GM21717 (cell line): ENCODE measurements around the gene TMEM187.
"Not testable (repeated sequence)": the region's sequence is repeated elsewhere in the genome, so short reads cannot be mapped to it uniquely, and the experiment has no call there.

Source experiments
- ATAC-seq: cut with Tn5 transposase; IDR thresholded peaks from one replicate; pipeline ENCODE4 v1.9.1; 2021; ENCODE audit warnings: mild to moderate bottlenecking, moderate library complexity; ENCODE audit not compliant: unreplicated experiment

TMEM187 gene

DNA sequence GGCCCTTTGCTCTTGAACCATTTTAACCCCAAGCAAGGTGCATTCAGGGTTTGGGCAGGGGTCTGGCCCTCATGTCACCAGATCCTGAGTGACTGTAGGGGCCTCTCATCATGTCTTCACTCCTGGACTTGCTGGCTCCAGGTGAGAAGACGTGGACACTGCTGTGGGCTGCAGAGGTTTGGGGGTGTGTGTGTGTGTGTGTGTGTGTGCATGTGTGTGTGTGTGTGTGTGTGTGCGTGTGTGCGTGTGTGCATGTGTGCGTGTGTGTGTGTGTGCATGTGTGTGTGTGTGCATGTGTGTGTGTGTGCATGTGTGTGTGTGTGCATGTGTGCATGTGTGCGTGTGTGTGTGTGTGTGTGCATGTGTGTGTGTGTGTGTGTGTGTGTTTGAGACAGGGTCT is 21.8 kb downstream of the TMEM187 start:
- ATAC-seq, result not testable (repeated sequence)

DNA sequence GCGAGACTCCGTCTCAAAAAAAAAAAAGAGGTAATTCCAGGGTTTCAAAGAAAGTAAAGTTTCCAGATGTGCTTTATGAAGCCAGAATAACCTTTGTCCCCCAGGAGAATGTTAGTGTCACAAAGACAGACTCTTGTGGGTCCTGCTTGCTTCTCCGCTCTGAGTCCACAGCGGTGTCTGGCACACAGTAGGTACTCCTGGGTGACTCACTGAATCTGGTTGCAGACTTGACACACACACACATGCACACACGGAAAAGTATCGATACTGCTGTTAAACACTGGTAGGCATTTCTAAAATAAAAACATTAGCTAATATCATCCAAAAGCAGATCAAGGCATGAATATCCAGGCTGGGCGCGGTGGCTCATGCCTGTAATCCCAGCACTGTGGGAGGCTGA is 22.9 kb downstream of the TMEM187 start:
- no peak for ATAC-seq

DNA sequence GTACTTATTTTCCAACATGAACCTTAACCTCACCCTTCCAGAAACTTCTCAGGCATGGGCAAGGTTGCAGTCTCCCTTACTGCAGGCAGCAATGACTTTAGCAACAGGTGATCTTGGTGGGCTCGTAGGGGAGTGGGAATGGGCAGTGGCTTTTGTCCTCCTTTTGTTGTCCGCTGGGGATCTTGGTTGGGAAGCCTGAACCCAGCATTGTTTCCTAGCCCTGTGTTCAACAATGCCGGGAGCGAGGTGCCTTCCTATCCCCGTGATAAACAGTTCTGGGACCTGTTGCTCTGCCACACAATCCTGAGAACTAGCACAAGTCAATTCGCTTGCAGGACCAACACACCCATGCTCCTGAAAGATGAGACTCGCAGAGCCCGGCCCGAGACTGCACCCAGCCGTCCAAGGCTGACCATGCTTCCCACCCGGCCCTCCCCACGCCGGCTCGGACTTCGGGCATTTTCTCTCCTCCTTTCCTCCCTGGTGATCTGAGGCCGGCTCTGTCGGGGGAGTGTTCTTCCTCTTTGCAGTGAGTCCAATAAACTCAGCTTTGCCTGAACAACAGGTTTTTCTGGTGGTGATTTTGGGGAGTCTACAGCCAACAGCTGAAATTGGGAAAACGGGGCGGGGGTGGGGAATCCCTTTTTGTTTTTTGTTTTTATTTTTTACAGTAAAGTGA is 26.9 kb downstream of the TMEM187 start:
- no peak for ATAC-seq

DNA sequence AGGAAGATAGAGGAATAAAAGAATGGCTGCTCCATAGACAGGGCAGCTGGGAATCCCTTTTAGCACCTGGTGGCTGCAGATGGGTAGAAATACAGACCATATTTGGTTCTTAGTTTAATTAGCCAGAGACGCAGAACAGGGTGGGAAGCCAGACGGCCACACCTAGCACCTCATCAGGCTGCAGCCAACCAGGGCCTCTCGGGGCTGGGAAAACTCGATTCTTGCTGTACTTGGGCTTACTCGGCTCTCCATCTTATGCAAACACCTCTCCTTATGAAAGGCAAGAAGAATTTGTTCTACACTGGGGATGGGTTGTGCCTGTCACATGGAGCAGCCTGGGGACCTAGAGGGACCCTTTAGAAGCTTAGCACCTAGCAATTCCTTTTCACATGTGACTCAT is 27.5 kb downstream of the TMEM187 start:
- no peak for ATAC-seq

DNA sequence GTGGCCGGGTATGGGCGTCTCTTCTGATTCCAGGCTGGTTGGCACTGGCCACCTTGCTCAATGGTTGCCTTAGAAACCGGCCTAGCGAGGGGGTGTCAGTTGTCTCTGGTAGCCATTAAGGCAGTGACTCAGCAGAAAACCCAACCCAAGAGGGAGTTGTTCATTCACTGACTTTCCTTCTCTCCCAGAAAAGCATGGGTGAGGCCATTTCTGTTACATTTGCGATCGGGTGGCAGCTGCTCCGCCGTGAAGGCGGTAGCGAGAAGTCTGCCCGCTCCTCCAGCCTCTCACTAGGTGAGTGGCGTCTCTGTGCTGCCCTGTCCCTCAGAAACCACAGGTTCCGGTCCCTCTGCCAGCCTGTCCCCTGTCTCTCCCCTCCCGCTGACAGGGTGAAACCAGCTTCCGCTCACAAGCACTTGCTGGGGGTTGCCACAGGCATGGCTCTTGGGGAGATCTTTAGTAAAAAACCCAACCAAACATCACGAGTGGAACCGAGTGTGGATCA is 29.7 kb downstream of the TMEM187 start:
- ATAC-seq, result no peak

DNA sequence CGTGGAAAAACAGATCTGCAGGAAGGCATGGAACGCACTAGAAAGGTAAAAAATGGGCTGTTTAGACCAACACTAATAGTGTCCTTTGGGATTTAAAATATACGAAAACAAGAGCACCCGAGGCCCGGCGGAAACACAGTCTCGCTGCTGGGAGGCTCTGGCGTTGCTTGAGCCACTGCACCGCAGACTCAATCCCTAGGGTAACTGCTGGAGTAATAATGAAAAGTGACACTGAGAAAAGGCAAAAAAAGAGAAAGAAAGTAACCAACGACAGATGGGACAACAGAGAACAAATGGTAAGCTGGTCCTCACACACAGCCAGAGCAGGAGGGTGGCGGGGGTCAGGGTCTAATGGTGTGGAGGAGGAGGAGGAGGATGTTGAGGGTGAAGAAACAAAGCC is 31.8 kb downstream of the TMEM187 start:
- ATAC-seq, result no peak

DNA sequence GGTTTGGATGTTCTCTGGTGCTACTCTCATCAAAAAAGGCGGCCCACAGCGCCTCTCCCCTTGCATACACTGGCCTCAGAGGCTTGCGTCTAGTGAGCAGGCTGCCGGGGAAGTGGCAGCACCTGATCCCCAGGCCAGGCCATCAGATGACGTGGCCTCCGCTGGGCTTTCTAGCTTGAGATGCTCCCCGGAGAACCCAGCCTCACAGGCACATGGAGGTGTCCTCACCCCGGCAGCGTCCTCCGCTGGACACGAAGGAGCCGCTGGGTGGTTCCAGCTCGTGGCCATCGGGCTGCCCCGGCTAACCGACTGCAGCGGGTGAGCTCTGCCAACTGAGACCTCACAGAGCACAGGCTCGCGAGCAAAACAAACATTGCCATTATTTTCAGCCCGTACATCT is 34.4 kb downstream of the TMEM187 start:
- ATAC-seq, result no peak

DNA sequence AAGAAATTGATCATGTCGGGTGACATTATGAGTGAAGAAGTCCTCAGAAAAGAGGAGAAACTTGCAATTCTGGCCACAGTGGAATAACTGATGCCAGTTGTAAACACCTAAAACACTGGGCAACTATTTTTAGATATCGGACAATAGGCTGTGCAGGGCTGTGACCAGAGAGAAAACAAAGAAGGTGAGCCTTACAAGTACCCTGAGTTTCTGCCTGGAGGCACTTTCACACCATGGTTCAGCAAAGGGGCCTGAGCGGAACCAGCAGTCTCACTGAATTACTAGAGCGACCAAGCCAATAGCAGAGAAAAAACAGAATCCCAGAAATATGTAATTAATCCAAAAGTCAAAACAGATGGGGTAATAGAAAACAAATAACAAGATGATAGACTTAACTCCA is 36.0 kb downstream of the TMEM187 start:
- ATAC-seq, result no peak

DNA sequence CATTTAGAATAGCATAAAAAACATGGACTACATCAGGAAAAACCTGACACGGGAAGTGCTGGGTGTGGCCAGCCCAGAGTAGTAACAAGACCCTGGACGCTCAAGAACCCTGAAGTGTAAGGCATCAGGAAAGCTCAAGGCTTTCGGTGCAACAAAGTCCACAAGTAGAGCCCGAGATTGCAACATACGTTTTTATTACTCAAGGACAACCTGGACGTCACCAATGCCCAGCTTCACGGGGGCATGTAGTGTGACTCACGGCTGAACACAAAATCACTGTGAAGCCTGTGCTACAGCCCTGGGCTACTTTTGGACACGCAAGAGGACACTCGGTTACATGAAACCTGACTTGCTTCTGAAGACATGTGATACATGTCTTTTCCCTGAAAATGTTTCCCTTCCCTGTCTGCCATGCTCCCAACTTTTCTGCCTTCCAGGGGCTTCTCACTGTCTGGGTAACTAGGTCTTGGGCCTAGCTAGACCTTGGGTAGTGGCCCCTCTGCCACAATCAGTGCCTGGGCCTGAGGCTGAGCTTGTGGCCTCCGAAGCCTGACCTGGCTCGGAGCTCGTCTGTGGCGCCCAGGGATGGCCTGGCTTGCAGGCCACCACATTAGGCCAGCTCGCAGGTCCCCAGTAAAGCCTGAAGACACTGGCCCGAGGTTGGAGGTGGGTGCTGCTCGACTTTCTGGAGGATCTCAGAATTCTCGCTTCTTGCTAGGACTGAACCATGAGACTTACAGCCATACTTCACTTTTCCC is 38.0 kb downstream of the TMEM187 start:
- no peak for ATAC-seq

DNA sequence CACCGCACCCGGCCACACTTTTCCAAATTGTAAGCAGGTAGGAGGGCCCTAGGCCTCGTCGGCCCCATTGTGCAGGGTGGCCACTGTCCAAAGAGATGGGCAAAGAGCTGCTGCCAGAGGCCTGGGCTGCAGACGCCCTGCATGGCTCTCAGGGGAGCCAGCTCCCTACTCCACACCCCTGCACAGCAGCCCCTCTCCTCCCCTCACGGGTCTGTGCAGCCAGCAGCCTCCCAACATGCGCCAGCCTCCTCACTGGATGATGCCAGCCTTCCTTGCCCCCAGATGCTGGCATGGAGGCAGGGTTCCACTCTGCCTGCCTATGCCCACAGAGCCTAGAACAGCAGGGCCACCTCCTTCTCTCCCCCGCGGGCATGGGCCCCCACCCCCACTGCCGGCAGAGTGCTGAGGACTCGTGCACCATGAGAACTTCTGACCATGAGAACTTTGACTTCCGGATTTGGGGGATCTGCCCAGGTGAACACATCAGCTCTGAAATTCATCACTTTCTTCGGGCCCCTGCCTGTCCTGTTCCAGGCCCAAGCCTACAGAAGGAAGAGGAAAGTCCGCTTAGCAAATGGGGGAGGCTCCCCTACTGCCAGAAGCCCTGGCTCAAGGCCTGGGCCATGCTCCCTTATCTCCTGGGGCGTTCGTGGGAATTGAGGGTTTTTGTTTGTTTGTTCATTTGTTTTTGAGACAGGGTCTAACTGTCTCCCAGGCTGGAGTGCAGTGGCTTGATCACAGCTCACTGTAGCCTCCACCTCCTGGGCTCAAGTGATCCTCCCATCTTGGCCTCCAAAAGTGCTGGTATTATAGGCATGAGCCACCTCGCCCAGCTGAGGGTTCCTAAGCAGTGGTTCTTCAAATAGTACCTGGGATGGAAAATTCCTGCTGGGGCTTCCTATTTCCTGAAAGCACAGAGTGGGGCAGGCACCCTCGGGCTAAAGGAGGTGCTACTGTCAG is 39.1 kb downstream of the TMEM187 start:
- no peak for ATAC-seq

DNA sequence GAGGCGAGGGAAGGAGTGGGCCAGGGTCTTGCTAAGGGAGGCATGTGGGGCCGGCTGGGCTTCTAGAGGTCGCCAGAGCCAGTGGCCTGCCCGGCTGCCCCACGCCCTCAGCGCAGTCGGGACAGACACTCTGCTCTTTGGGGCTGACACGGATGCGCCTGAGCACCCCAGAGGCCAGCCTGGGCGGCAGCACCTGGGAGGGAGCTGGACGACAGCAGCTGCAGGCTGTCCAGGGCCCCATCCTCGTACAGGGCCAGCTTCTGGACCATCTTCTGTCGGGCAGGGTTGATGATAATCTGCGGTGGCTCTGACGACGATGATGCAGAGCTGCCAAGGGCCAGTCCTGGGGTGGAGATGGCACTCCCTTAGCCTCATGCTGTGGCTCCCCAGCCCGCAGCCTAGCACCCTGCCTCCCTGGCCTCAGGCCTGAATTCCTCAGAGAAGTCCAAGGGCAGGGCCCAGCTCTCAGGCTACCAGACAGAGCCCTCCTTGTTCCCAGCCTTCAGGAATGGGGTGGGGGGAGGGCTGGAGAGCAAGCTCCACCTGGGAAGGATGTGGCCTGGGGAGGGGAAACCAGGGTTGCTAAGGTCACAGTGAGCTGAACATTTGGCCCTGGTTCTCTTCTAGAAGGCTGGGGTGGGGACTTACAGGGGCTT is 39.9 kb downstream of the TMEM187 start:
- ATAC-seq, result no peak

DNA sequence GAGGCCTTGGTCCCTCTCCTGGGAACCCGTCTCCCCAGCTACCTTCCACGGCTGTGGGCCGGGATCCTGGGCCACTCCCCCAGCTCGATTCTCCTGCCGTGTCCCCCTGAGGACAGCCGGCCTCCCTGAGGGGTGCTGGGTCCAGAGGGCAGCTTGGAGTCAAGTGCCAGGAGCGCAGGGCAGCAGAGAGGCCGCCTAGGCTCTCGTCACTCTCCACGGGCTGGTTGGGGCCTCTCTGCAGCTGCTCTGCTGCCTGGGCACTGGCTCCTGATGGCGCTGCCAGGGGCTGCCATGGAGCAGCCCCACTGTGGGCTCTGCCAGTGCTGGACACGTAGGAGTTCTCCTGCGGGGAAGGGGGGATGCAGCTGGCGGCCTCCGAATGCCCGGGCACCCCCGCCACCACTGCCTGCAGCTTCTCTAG is 40.5 kb downstream of the TMEM187 start:
- ATAC-seq, result no peak

DNA sequence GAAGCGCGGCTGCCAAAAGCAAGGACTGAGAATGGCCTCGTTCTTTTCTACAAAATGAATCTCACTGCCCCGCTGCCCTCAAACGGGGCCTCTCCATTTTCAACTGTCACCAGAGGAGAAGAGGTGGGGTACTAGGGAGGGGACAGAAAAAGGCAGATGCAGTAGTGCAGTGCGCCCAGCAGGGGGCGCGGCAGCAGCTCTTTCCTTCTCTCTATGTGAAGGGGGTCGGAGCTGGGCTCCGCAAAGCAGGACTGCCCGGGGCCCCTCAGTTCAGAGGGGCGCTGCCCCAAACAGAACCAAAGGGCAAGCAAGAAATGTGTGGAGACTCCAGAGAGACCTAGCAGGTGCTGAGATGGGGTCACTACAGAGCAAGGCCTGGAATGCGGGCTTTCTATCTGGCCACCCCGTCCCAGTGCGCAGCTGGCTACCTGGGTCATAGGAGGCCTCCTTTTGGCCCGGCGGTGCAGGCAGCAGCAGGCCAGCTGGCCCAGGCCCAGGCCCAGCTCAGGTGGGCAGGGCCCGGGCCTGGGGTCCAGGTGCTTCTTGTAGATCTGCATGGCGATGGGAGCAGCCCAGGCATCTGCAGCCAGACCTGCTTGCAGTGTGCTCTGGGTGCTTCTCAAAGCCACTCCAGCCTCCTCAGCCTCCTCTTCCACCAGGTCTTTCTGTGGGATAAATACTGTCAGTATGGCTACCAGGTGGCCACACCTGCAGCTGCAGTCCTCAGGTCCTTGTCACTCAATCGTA is 41.2 kb downstream of the TMEM187 start:
- peak; percentile 48 for ATAC-seq

DNA sequence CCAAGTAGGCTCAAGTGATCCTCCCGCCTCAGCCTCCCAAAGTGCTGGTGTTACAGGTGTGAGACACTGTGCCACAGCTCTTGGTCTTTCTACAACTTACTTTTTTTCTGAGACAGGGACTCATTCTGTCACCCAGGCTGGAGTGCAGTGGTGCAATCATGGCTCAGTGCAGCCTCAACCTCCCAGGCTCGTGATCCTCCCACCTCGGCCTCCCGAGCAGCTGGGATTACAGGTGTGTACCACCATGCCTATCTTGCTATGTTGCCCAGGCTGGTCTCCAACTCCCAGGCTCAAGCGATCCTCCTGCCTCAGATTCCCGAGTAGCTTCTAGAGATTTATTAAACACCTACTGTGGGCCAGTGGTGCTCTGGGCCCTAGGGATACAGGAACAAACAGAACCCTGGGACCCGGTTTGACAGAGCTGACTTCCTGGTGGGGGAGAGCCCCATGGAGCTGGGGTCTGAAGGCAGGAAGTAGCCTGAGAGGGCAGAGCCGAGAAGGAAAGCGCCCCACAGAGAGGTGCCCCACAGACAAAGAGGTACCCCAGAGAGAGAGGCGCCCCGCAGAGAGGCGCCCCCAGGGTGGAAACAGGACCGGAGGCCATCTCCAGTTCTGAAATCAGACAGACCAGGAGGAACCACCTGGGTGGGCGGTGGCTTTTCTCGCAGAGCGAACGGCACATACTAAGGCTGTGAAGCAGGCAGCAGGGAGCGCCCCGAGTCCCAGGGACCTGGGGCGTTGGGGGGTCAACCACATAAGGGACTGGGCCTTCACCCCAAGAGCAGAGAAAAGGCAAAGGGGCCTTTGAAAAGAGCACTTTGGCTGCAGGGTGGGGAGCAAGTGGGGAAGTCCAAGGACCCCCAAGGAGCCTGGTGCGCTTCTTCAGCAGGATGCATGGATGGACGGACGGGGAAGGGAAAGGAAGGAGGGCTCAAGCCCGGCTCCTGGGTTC is 42.2 kb downstream of the TMEM187 start:
- no peak for ATAC-seq

DNA sequence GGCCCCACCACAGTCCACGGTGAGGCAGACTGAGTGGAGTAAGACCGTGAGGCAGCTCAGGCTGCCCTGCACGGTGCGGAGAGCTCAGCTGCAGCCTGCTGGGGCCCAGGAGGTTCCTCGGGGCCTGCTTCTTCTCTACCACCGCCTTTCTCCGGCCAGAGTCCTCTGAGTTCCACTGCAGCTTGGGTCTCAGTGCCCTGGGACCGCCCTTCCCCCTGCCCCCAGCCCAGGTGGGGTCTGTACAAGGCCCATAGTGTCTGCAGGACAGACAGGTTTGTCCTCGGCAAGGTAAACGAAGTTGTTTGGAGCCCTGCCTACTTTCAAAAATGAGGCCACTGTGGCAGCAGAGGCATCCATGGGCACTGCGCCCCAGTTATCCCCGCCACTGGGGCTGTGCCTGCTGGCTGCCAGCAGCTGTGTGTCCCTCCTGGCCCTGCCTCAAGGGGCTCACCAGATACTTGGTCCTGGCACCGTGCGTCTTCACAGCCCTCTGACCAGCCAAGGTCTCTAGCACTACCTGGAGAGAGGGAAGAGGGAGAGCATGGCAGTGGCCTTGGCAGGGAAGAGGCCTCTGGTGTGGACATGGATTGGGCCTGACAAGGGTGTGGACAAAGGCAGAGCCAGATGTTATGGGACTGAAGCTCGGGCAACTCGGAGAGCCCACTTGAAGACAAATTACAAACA is 43.2 kb downstream of the TMEM187 start:
- ATAC-seq, result no peak

DNA sequence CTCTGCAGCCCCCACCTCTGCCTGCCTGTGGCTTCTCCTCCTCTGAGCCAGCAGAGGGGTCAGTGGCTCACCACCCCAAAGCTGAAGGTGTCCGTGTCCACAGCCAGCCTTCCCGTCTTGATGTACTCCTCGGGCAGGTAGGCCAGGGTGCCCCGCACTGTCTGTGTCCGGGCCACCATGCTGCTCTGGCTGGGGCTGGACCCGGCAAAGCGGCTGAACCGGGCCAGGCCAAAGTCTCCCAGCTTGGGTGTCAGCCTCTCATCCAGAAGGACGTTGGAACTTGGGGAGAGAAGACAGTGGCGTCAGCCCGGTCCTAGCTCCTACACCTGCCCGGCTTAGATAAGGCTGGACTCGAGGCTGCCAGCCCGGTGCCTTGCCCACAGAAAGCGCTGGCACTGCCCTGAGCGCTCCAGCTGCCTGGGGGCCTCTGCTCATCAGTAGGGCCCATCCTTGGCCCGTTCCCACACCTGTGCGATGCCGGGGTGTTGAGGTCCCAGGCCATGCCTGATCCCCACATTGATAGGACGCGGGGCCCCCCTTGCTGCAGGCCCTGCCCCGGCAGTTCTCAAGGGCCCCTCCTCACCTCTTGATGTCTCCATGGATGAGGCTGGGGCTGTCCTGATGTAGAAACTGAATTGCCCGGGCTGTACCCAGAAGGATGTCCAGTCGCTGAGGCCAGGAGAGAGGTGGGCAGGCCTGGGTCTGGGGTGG is 44.0 kb downstream of the TMEM187 start:
- ATAC-seq, result no peak

DNA sequence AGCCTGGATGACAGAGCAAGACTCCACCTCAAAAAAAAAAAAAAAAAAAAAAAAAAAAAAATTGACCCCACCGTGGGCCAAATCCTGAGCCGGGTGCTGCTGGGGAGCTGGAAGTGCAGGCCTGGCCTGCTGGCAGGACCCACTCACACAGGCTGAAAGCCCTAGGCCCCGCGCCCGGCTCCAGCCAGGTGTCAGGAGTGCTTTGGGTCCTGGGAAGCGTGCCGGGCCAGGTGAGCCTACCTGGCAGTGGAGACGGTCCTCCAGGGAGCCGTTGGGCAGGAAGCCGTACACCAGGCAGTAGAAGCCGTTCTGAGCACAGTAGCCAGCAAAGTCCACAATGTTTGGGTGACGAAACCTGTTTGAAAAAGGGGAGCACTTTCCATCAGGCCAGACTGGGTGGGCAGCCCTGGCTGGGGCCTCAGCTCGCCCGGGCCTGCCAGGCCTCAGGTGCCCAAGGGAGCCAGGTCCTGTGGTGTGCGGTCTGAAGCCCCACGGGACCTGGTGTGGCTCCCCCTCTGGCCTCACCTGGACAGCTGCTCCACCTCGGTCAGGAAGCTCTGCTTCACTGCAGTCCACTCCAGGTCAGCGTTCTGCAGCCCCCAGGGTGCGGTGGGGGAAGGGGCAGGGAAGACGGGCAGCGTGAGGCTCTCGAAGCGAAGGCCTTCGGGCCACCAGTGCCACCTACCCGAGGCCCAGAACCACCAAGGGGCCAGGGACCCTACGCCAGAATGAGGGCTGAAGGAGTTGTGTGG is 45.4 kb downstream of the TMEM187 start:
- ATAC-seq, result no peak
